K562 (cell line): ENCODE results near the gene PARS2. TPM values are rescaled to one million over a fixed set of nuclear protein-coding genes. Genes with fewer than 3 reads are reported as not detected.

Experiments used
- ATAC-seq: fragments of 200-7000 bp; cut with Tn5 transposase; 3 replicates; pipeline ENCODE4 v1.9.1; 2020; ENCODE audit warnings: moderate library complexity
- BruUV-seq: library from RNA; stranded (reverse); fragments of 400-500 nt; replicated peaks from 2 replicates; lab custom pipeline; 2021; lab: Mats Ljungman, UMichigan
- CTCF ChIA-PET: fragments of 300-600 bp; formaldehyde crosslinking; extraction: SDS; loops from one replicate; lab custom pipeline; 2021; ENCODE audit warnings: low intra/inter-chr PET ratio; lab: Yijun Ruan, JAX
- POLR2A ChIA-PET: fragments of 300-600, 350-650 bp; sonication (Branson Sonifier 250); formaldehyde crosslinking; extraction: SDS; loops from one replicate; lab custom pipeline; 2021; ENCODE audit warnings: antibody characterized with exemption, inconsistent platforms; lab: Yijun Ruan, JAX
- DNase-seq, 4 experiments: peaks; one replicate each; pipeline versions ENCODE4 v3.0.0 to v3.0.0-alpha.2; 2011 to 2018; ENCODE audit warnings: low spot score in 3 of 4, mixed read lengths in 3 of 4; ENCODE audit errors: extremely low read depth in 1 of 4
- FAIRE-seq: peaks from 2 replicates; lab custom pipeline; 2011; peaks lifted over from hg19 to GRCh38; lab: Jason Lieb, UNC
- H2AFZ ChIP-seq: 2 replicates; pipeline ENCODE4 v1.6.0; 2011; ENCODE audit warnings: low read depth, low read length, control low read depth, inconsistent platforms
- H3K27ac ChIP-seq: fragments of 200-600 bp; 3 replicates; pipeline ENCODE4 v1.8.0; 2011; ENCODE audit warnings: low read depth, mild to moderate bottlenecking, control low read depth, inconsistent platforms, low read length, moderate library complexity, mixed read lengths; ENCODE audit errors: extremely low read depth
- H3K27me3 ChIP-seq, 2 experiments: fragments of 300-600 bp in 1 of 2; 2 replicates in 1 of 2; 3 replicates in 1 of 2; pipeline versions ENCODE4 v1.6.0 to v1.8.0; 2011; ENCODE audit warnings: inconsistent platforms in 2 of 2, low read length in 2 of 2, mild to moderate bottlenecking in 1 of 2, mixed read lengths in 1 of 2, moderate library complexity in 1 of 2; ENCODE audit not compliant: control insufficient read depth in 2 of 2, insufficient read depth in 2 of 2
- H3K36me3 ChIP-seq: fragments of 300-600 bp; 3 replicates; pipeline ENCODE4 v1.8.0; 2011; ENCODE audit warnings: mild to moderate bottlenecking, low read length, inconsistent platforms; ENCODE audit not compliant: control insufficient read depth, insufficient read depth
- H3K4me1 ChIP-seq, 2 experiments: fragments of 200-600 bp in 1 of 2; replicated peaks in 1 of 2; 2 replicates in 1 of 2; 3 replicates in 1 of 2; pipeline versions ENCODE4 v1.5.1 to v1.8.0; 2011; ENCODE audit warnings: inconsistent platforms in 2 of 2, low read length in 2 of 2, mild to moderate bottlenecking in 1 of 2, mixed read lengths in 1 of 2, moderate library complexity in 1 of 2; ENCODE audit not compliant: control insufficient read depth in 2 of 2, insufficient read depth in 2 of 2
- H3K4me2 ChIP-seq: 2 replicates; pipeline ENCODE4 v1.6.1; 2011; ENCODE audit warnings: low read length, control low read depth, inconsistent platforms, mixed read lengths; ENCODE audit not compliant: insufficient read depth
- H3K4me3 ChIP-seq: fragments of 200-600 bp; sonication (generic), shearing (Covaris generic); 2 replicates; pipeline ENCODE4 v1.5.1; 2016; ENCODE audit warnings: control low read depth, inconsistent platforms
- H3K79me2 ChIP-seq: fragments of 200-600 bp; 3 replicates; pipeline ENCODE4 v1.8.0; 2011; ENCODE audit warnings: low read length, inconsistent platforms; ENCODE audit not compliant: control insufficient read depth, insufficient read depth
- H3K9ac ChIP-seq, 2 experiments: 2 replicates each; pipeline versions ENCODE4 v1.6.0 to v1.6.1; 2011; ENCODE audit warnings: low read depth in 2 of 2, low read length in 2 of 2, control low read depth in 1 of 2, inconsistent platforms in 1 of 2, mild to moderate bottlenecking in 1 of 2, mixed read lengths in 1 of 2; ENCODE audit not compliant: insufficient read depth in 1 of 2
- H3K9me1 ChIP-seq: one replicate; pipeline ENCODE4 v1.6.0; 2011; ENCODE audit warnings: inconsistent platforms, mild to moderate bottlenecking, low read length, moderate library complexity; ENCODE audit not compliant: control insufficient read depth, insufficient read depth
- H3K9me3 ChIP-seq: replicated peaks from 2 replicates; pipeline ENCODE4 v1.5.1; 2011; ENCODE audit warnings: low read depth, low read length, inconsistent platforms; ENCODE audit not compliant: control insufficient read depth, insufficient read depth
- H4K20me1 ChIP-seq: replicated peaks from 2 replicates; pipeline ENCODE4 v1.6.1; 2011; ENCODE audit warnings: low read length, inconsistent platforms, mixed read lengths; ENCODE audit not compliant: control insufficient read depth, insufficient read depth
- FOXK2 ChIP-seq, 2 experiments: fragments of 450-650 bp; IDR thresholded peaks in 1 of 2; conservative IDR thresholded peaks in 1 of 2; 2 replicates each; pipeline ENCODE4 v1.6.1; 2016; ENCODE audit warnings: low read depth in 2 of 2, mild to moderate bottlenecking in 1 of 2
- FUS ChIP-seq: fragments of 200-400 bp; formaldehyde crosslinking; optimal IDR thresholded peaks from 2 replicates; pipeline ENCODE3; 2017; ENCODE audit warnings: low read depth, low read length
- NFYB ChIP-seq: IDR thresholded peaks from 2 replicates; pipeline ENCODE4 v1.6.1; 2011; ENCODE audit warnings: mild to moderate bottlenecking, moderate library complexity; ENCODE audit not compliant: insufficient read length; ENCODE audit errors: extremely low read depth
- OTX1 ChIP-seq: fragments of 450-650 bp; formaldehyde crosslinking; IDR thresholded peaks from 2 replicates; pipeline ENCODE4 v1.4.0; 2022; ENCODE audit warnings: mild to moderate bottlenecking
- SIRT6 ChIP-seq: IDR thresholded peaks from one replicate; pipeline ENCODE4 v1.6.1; 2012; ENCODE audit warnings: low read depth, mild to moderate bottlenecking, control low read depth, inconsistent platforms, low read length, moderate library complexity
- SMAD4 ChIP-seq: fragments of 250-450 bp; sonication (Bioruptor Pico); conservative IDR thresholded peaks from 2 replicates; pipeline ENCODE4 v1.8.0; 2021; ENCODE audit warnings: inconsistent platforms, mild to moderate bottlenecking, moderate library complexity
- ZFP91 ChIP-seq: sonication (generic); formaldehyde crosslinking; IDR thresholded peaks from 2 replicates; pipeline ENCODE4 v1.8.0; 2022; ENCODE audit warnings: mild to moderate bottlenecking, missing genetic modification reagents
- ZFX ChIP-seq: sonication (generic); formaldehyde crosslinking; IDR thresholded peaks from 2 replicates; pipeline ENCODE4 v1.8.0; 2022; ENCODE audit warnings: mild to moderate bottlenecking, missing genetic modification reagents, moderate library complexity
- ZNF280B ChIP-seq: fragments of 250-450 bp; sonication (Bioruptor Pico); IDR thresholded peaks from 2 replicates; pipeline ENCODE4 v1.5.1; 2021; ENCODE audit warnings: mild to moderate bottlenecking
- ZNF609 ChIP-seq: sonication (generic); formaldehyde crosslinking; IDR thresholded peaks from 2 replicates; pipeline ENCODE4 v1.8.1; 2023; ENCODE audit warnings: missing genetic modification reagents, mild to moderate bottlenecking, borderline replicate concordance
- WGBS: fragments of 100-300 bp; shearing (Covaris generic); methylation state at CpG from one replicate; pipeline ENCODE4 v1.1.6; 2016; ENCODE audit warnings: low coverage, mixed read lengths; ENCODE audit not compliant: insufficient coverage; ENCODE audit errors: missing lambda C conversion rate; 5-methylcytosine and 5-hydroxymethylcytosine counted together
- in situ Hi-C: fragments of 300-500 bp; cut with MboI; formaldehyde crosslinking; loops from 4 replicates; pipeline ENCODE4 v1.15.0; 2018; ENCODE audit warnings: inconsistent platforms, mixed read lengths
- intact Hi-C: fragments of 100-400 bp; cut with micrococcal nuclease; formaldehyde crosslinking; loops from 2 replicates; pipeline ENCODE4 v1.14.2; 2022
- polyA plus RNA-seq, 8 experiments: library from polyadenylated mRNA; depleted of rRNA in 4 of 8; stranded (reverse) in 5 of 8; unstranded in 3 of 8; fragments of >200 nt; fragmentation: Nextera tagmentation in 2 of 8; fragmentation: Illumina TruSeq in 1 of 8; extraction: Ambion mirVana in 2 of 8; extraction: Trizol in 1 of 8; gene quantifications; 2 replicates each; pipeline versions ENCODE4 v1.2.1 to v1.2.3, GENCODE V29; 2011 to 2014; ENCODE audit warnings: inconsistent platforms in 1 of 8, missing spikeins in 1 of 8
- total RNA-seq, 7 experiments: library from RNA; depleted of rRNA in 6 of 7; stranded (reverse); fragments of >200 nt in 6 of 7; fragmentation: Illumina TruSeq in 2 of 7; extraction: Trizol in 2 of 7; gene quantifications; 2 replicates each; pipeline versions ENCODE4 v1.2.1 to v1.2.3, GENCODE V29; 2011 to 2021; ENCODE audit warnings: low replicate concordance in 1 of 7

The PARS2 gene
- total and polyA plus RNA-seq, 9 of the 15 experiments (the other 6 are each of a cell fraction or from before 2014, with no cell fraction given) = 6.3 to 12.4 (median 7.9) TPM

- Histone ChIP-seq H3K79me2 (no peaks in the 10 kb centered on the region), H3K9me3 (peaks cover 7% of the 10 kb centered on the region), H3K9me1 (no peaks in the 10 kb centered on the region), H2AFZ (no peak overlapping the region), H3K4me1 (peaks cover 0 to 3% of the 10 kb centered on the region in 2 experiments; a peak in 1 of 5 replicates), H3K4me2 (no peak overlapping the region), H3K27ac (no peak overlapping the region), H3K9ac (no peak overlapping the region), H3K27me3 (peaks cover 0 to 22% of the 10 kb centered on the region in 2 experiments; a peak in 3 of 5 replicates), H4K20me1 (no peaks in the 10 kb centered on the region), H3K4me3 (no peak overlapping the region), H3K36me3 (no peaks in the 10 kb centered on the region)
- under 1% methylated on average over 7 of the region's 7 CpGs for WGBS
- DNase-seq (no peak), ATAC-seq (no peak), FAIRE-seq (no peak)
- ChIA-PET CTCF (interaction anchor here (0.6 to 1.9 kb wide), 5 partner anchors 29 to 723 kb away, joined by 3 to 13 read pairs (median 7); partner anchors contain the start of gene PARS2), POLR2A (interaction anchor here (0.5 to 0.7 kb wide), 2 partner anchors 9 to 31 kb away, joined by 3 read pairs; no protein-coding TSS in a partner anchor)
- in situ Hi-C loops (loop anchor here (5.0 kb wide), 1 partner anchor 125 kb away; no protein-coding TSS in a partner anchor), intact Hi-C loops (loop anchor here (1.0 to 10.0 kb wide), 3 partner anchors 120 to 718 kb away; no protein-coding TSS in a partner anchor)
- BruUV-seq = no TSS peak
- TF ChIP-seq FUS (no peak), ZNF609 (no peak), ZNF280B (no peak), NFYB (no peak), FOXK2 (conservative IDR thresholded peaks at IDR 0.05 in 1 of 2, IDR thresholded peaks at IDR 0.05 in 1 of 2; ENCODE audit: low read depth in 2 of 2) (no peak), SIRT6 (no peak), ZFX (no peak), OTX1 (CRISPR knock-in tag) (no peak), ZFP91 (CRISPR knock-in tag) (no peak), SMAD4 (CRISPR knock-in tag) (no peak)
Measured at GRCh38 chr1:54792686-54793282, 28.5 kb upstream of the PARS2 start.
